Type B pancreatic cell (in vitro differentiated cells): Measurements from ENCODE around the gene RPIA. TPM values are rescaled to one million over a fixed set of nuclear protein-coding genes. Genes with fewer than 3 reads are reported as not detected.

Experiments used
- DNase-seq: peaks from one replicate; pipeline ENCODE4 v3.0.0; 2021; ENCODE audit warnings: mixed read lengths; ENCODE audit not compliant: unreplicated experiment; ENCODE audit errors: extremely low spot score
- H3K27ac Mint-ChIP-seq: 2 replicates; pipeline ENCODE4 v1.8.0; 2021; ENCODE audit warnings: mild to moderate bottlenecking, mixed read lengths
- H3K27me3 Mint-ChIP-seq: 2 replicates; pipeline ENCODE4 v1.8.0; 2021; ENCODE audit warnings: mixed read lengths
- H3K36me3 Mint-ChIP-seq: 2 replicates; pipeline ENCODE4 v1.8.0; 2021; ENCODE audit warnings: mixed read lengths
- H3K4me1 Mint-ChIP-seq: one replicate; pipeline ENCODE4 v1.8.0; 2021; ENCODE audit warnings: mixed read lengths; ENCODE audit not compliant: unreplicated experiment
- H3K4me3 Mint-ChIP-seq: 2 replicates; pipeline ENCODE4 v1.8.0; 2021; ENCODE audit warnings: mild to moderate bottlenecking, mixed read lengths
- H3K9me3 Mint-ChIP-seq: 2 replicates; pipeline ENCODE4 v1.8.0; 2021; ENCODE audit warnings: mixed read lengths
- total RNA-seq: library from RNA; stranded (reverse); gene quantifications from 2 replicates; pipeline ENCODE4 v1.2.1, GENCODE V29; 2021; ENCODE audit warnings: low replicate concordance
- TF ChIP-seq, protein P1 (sequence below): fragments of 200-600 bp; sonication (generic); conservative IDR thresholded peaks from 2 replicates; pipeline ENCODE4 v1.5.0; 2021; ENCODE audit warnings: antibody characterized with exemption, mild to moderate bottlenecking

RPIA gene
- total RNA-seq, 1 donor from 2014 or later, result 27.3 TPM

DNA sequence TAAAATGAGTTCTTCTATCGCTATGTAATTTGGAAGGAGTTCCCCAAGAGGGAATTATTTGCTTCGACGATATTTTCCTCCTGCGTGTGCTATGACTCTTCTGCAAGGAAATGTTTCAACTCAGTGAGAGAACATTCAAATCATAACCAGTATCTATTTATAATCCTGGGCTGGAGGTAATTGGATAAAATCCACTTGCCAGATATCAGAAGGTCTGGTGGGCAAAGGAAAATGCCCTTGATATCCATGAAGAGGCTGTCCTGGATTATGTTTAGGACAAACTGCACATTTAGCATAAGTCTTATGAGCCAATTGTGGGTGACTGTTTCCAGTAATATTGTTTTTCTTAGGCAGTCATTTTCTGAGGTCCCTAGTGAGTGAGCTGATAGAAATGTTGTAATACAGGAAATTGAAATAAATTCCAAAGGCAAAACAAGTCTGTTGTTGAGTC is 17.7 kb downstream of the RPIA start:
- TF ChIP-seq, protein P1, sequence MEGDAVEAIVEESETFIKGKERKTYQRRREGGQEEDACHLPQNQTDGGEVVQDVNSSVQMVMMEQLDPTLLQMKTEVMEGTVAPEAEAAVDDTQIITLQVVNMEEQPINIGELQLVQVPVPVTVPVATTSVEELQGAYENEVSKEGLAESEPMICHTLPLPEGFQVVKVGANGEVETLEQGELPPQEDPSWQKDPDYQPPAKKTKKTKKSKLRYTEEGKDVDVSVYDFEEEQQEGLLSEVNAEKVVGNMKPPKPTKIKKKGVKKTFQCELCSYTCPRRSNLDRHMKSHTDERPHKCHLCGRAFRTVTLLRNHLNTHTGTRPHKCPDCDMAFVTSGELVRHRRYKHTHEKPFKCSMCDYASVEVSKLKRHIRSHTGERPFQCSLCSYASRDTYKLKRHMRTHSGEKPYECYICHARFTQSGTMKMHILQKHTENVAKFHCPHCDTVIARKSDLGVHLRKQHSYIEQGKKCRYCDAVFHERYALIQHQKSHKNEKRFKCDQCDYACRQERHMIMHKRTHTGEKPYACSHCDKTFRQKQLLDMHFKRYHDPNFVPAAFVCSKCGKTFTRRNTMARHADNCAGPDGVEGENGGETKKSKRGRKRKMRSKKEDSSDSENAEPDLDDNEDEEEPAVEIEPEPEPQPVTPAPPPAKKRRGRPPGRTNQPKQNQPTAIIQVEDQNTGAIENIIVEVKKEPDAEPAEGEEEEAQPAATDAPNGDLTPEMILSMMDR, result no peak
- Mint-ChIP-seq H3K4me1 (peaks cover 12% of the 10 kb centered on the region), H3K36me3 (peaks cover 31% of the 10 kb centered on the region), H3K27ac (peak overlapping the region; percentile 95), H3K27me3 (no peaks in the 10 kb centered on the region), H3K9me3 (peaks cover 14% of the 10 kb centered on the region), H3K4me3 (peak overlapping the region; percentile 61)
- no peak for DNase-seq

- peaks cover 15% of the 10 kb centered on the region for H3K36me3 Mint-ChIP-seq
- H3K4me1 Mint-ChIP-seq, result peaks cover 12% of the 10 kb centered on the region
- H3K27ac Mint-ChIP-seq, result peak overlapping the region; percentile 86
- no peaks in the 10 kb centered on the region for H3K27me3 Mint-ChIP-seq
- H3K4me3 Mint-ChIP-seq, result no peak overlapping the region
- TF ChIP-seq, protein P1, result no peak
- H3K9me3 Mint-ChIP-seq, result peaks cover 6% of the 10 kb centered on the region
- no peak for DNase-seq
Measured at GRCh38 chr2:88711289-88711688, 19.8 kb downstream of the RPIA start.

GRCh38 chr2:88711897-88712296 is 20.4 kb downstream of the RPIA start:
- no peaks in the 10 kb centered on the region for H3K27me3 Mint-ChIP-seq
- H3K4me1 Mint-ChIP-seq, result peaks cover 12% of the 10 kb centered on the region
- peaks cover 8% of the 10 kb centered on the region for H3K9me3 Mint-ChIP-seq
- H3K36me3 Mint-ChIP-seq, result peaks cover 16% of the 10 kb centered on the region
- peak overlapping the region; percentile 86 for H3K27ac Mint-ChIP-seq
- TF ChIP-seq, protein P1, result no peak
- DNase-seq, result no peak
- H3K4me3 Mint-ChIP-seq, result peak overlapping the region; percentile 51

DNA sequence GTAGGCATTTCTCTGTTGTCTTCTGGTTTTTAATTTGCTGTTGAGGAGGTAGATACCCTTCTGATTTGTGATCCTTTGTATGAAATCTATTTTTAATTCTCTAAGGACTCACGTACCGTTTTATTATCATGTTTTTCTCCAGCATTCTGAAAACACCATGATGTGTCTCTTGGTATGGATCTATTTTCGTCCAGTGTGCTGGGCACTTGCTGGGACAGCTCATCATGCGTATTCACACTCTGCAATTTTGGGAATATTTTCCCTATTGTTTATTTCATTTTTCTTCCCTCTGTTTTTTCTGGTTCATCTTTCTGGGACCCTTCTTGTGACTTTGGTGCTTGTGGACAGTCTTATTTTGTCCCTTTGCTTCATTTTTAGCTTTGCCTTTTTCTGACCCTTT is 21.9 kb downstream of the RPIA start:
- H3K4me3 Mint-ChIP-seq, result no peak overlapping the region
- H3K4me1 Mint-ChIP-seq, result peaks cover 12% of the 10 kb centered on the region
- H3K36me3 Mint-ChIP-seq, result peaks cover 21% of the 10 kb centered on the region
- H3K27me3 Mint-ChIP-seq, result no peaks in the 10 kb centered on the region
- H3K9me3 Mint-ChIP-seq, result peaks cover 16% of the 10 kb centered on the region
- DNase-seq, result no peak
- TF ChIP-seq, protein P1, result no peak
- peak overlapping the region; percentile 32 for H3K27ac Mint-ChIP-seq

GRCh38 chr2:88714667-88715066 is 23.2 kb downstream of the RPIA start:
- peaks cover 17% of the 10 kb centered on the region for H3K36me3 Mint-ChIP-seq
- no peak overlapping the region for H3K4me3 Mint-ChIP-seq
- no peak for DNase-seq
- peaks cover 10% of the 10 kb centered on the region for H3K9me3 Mint-ChIP-seq
- H3K27ac Mint-ChIP-seq, result no peak overlapping the region
- peaks cover 11% of the 10 kb centered on the region for H3K4me1 Mint-ChIP-seq
- H3K27me3 Mint-ChIP-seq, result no peaks in the 10 kb centered on the region
- TF ChIP-seq, protein P1, result no peak

DNA sequence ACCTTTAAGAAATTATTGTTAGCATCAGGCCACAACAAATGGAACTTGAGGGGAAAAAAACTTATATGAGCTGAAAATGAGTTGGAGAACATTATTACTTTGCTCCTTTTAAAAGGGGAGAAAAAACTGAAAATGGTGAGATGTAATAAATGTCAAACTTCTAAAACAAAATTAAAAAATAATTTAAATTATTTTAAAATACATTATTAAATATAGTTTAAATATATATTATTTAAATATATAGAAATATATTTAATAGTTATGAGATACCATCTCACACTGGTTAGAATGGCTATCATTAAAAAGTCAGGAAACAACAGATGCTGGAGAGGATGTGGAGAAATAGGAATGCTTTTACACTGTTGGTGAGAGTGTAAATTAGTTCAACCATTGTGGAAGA is 28.9 kb downstream of the RPIA start:
- H3K27me3 Mint-ChIP-seq, result no peaks in the 10 kb centered on the region
- no peak for DNase-seq
- peaks cover 10% of the 10 kb centered on the region for H3K9me3 Mint-ChIP-seq
- H3K36me3 Mint-ChIP-seq, result peaks cover 25% of the 10 kb centered on the region
- peaks cover 6% of the 10 kb centered on the region for H3K4me1 Mint-ChIP-seq
- no peak overlapping the region for H3K27ac Mint-ChIP-seq
- TF ChIP-seq, protein P1, result no peak
- H3K4me3 Mint-ChIP-seq, result no peak overlapping the region
